ENCODE data around the gene JAM3. TPM values are rescaled to one million over a fixed set of nuclear protein-coding genes. Genes with fewer than 3 reads are reported as not detected.

JAM3 gene
- total RNA-seq, 1 experiment from 2014 or later = 36.5 TPM

DNA sequence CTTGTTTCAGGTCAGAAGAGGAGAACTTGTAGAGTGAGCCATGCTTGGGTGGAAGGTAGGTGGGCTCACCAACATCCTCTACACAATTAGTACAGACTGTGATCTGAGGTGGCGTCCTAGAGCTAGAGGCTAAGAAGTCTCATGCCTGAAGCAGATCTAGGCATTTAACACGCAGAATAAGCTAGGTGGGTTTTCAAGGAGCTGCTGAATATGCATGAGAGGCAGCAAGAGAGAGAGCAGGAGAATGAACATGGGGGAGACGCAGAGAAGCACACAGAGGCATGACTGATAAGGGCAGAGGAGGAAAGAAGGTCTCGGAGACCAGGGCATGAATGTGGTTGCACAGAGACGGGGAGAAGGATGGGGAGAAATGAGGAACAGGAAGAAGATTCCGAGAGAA is 36.8 kb upstream of the JAM3 start:
- no peak overlapping the region for H3K9ac ChIP-seq (ENCODE audit: extremely low read depth, insufficient read length, low read length)
- no peak overlapping the region for H3K4me3 Mint-ChIP-seq
- no peaks in the 10 kb centered on the region for H3K79me1 ChIP-seq (ENCODE audit: insufficient read depth, low read depth, low read length, poor library complexity, severe bottlenecking)

More for the DNA sequence above, 36.8 kb upstream of the JAM3 start:
- Histone ChIP-seq H3K23me2 (ENCODE audit: insufficient read length, low read depth, low read length, poor library complexity, severe bottlenecking) (peaks cover 4% of the 10 kb centered on the region), H3K14ac (ENCODE audit: insufficient read depth, low read length) (no peak overlapping the region), H4K8ac (replicated peaks; ENCODE audit: insufficient read length, low read depth, low read length) (no peak overlapping the region), H3K23ac (ENCODE audit: insufficient read length, low read depth, low read length) (no peak overlapping the region), H2BK120ac (ENCODE audit: low read depth, low read length, poor library complexity, severe bottlenecking) (no peak overlapping the region), H2BK12ac (ENCODE audit: insufficient read length, low read depth, low read length) (no peak overlapping the region), H3K4me1 (ENCODE audit: insufficient read depth, low read length) (0 out of 2 replicates have a peak, but pooled peaks cover 3% of the 10 kb centered on the region), H2BK5ac (ENCODE audit: insufficient read length, low read length) (no peak overlapping the region), H3K9me3 (ENCODE audit: control insufficient read depth, low read depth, low read length) (no peaks in the 10 kb centered on the region), H3K27me3 (ENCODE audit: insufficient read depth, low read length) (no peaks in the 10 kb centered on the region), H3K27ac (ENCODE audit: insufficient read length, low read depth, low read length) (no peak overlapping the region), H4K5ac (ENCODE audit: insufficient read length, low read depth, low read length) (no peak overlapping the region), H2BK15ac (ENCODE audit: low read depth, low read length) (no peak overlapping the region), H2BK20ac (ENCODE audit: low read depth, low read length, poor library complexity, severe bottlenecking) (no peak overlapping the region), H3K79me2 (ENCODE audit: insufficient read depth, low read length) (no peaks in the 10 kb centered on the region), H3K4me2 (ENCODE audit: insufficient read depth, insufficient read length, low read length) (no peak overlapping the region), H3K56ac (ENCODE audit: insufficient read length, low read depth, low read length) (no peak overlapping the region), H4K91ac (ENCODE audit: insufficient read length, low read depth, low read length) (no peak overlapping the region), H3K18ac (ENCODE audit: insufficient read length, low read depth, low read length) (no peak overlapping the region), H2AK5ac (ENCODE audit: insufficient read length, low read length) (no peak overlapping the region), H2AFZ (ENCODE audit: low read length) (no peak overlapping the region), H3K4ac (ENCODE audit: low read depth, low read length) (no peak overlapping the region), H3T11ph (ENCODE audit: low read length) (no peak overlapping the region), H4K20me1 (ENCODE audit: control insufficient read depth, insufficient read depth, insufficient read length) (no peaks in the 10 kb centered on the region)
- no peak overlapping the region for H3K27ac Mint-ChIP-seq
- no peaks in the 10 kb centered on the region for H3K9me3 Mint-ChIP-seq
- H3K4me1 Mint-ChIP-seq = peaks cover 26 to 45% of the 10 kb centered on the region in 2 experiments
- peaks cover 59% of the 10 kb centered on the region for H3K27me3 Mint-ChIP-seq (ENCODE audit: low read depth)
- TF ChIP-seq, protein P1, sequence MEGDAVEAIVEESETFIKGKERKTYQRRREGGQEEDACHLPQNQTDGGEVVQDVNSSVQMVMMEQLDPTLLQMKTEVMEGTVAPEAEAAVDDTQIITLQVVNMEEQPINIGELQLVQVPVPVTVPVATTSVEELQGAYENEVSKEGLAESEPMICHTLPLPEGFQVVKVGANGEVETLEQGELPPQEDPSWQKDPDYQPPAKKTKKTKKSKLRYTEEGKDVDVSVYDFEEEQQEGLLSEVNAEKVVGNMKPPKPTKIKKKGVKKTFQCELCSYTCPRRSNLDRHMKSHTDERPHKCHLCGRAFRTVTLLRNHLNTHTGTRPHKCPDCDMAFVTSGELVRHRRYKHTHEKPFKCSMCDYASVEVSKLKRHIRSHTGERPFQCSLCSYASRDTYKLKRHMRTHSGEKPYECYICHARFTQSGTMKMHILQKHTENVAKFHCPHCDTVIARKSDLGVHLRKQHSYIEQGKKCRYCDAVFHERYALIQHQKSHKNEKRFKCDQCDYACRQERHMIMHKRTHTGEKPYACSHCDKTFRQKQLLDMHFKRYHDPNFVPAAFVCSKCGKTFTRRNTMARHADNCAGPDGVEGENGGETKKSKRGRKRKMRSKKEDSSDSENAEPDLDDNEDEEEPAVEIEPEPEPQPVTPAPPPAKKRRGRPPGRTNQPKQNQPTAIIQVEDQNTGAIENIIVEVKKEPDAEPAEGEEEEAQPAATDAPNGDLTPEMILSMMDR (conservative IDR thresholded peaks at IDR 0.05) = no peak
- WGBS (ENCODE audit: extremely low coverage, insufficient read length, low lambda C conversion rate) = no CpG with 5 or more reads among the region's 6 CpGs
- peaks cover 0 to 6% (median 2%) of the 10 kb centered on the region in 3 experiments; a peak in 4 of 7 replicates for H3K36me3 Mint-ChIP-seq (ENCODE audit: insufficient read depth in 1 of 3, low read depth in 3 of 3)
- no peak for DNase-seq

Measured in H9 (cell line).